Erythroblast (primary cell): Measurements from ENCODE around the gene ACSM5.
"Not testable (repeated sequence)": the region's sequence is repeated elsewhere in the genome, so short reads cannot be mapped to it uniquely, and the experiment has no call there.

ENCODE experiments used
- GATA1 ChIP-seq: IDR thresholded peaks from 2 replicates; pipeline ENCODE4 v1.6.1; 2011; ENCODE audit warnings: low read depth, mild to moderate bottlenecking, control low read depth, low read length, moderate library complexity
- POLR2A ChIP-seq: IDR thresholded peaks from 2 replicates; pipeline ENCODE4 v1.6.1; 2011; ENCODE audit warnings: mild to moderate bottlenecking, low read length

GRCh38 chr16:20483989-20484388 is 74.7 kb downstream of the ACSM5 start:
- TF ChIP-seq POLR2A, GATA1: not testable (repeated sequence)
